COLO668 (cell line): ENCODE results near the gene NOC4L.
"Not testable (repeated sequence)": the region's sequence is repeated elsewhere in the genome, so short reads cannot be mapped to it uniquely, and the experiment has no call there.

Experiments
- DNase-seq: peaks from one replicate; lab custom pipeline; 2025; ENCODE audit not compliant: unreplicated experiment; lab: John Stamatoyannopoulos, UW

NOC4L gene

DNA sequence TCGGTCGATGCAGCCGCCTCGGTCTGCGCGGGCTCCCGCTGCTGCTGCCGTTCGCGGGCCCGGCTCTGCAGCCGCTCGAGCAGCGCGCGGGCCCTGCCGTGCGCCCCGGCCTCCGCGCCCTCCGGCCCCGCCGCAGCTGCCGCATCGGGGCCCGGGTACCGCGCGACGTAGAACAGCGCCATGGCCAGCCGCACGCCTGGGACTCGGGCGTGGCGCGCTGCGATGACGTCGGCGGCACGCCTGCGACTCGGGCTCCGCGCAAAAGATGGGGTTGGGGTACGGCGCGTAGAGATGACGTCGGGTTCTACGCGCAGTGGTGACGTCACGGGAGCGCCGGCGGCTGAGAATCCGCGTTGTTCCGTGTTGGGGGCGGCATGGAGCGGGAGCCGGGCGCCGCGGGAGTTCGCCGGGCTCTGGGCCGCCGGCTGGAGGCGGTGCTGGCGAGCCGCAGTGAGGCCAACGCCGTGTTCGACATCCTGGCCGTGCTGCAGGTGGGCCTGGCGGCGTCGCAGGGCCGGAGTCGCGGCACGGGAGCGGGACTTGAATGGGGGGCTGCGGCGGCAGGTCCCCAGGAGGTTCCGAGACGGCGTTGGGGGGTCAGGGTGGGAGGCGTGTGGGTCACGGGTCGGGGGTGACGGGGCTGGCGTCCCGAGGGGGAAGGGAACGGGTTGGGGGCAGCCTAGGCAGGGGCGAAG is at the start of gene NOC4L, which contains the start of gene DDX51:
TSS of gene NOC4L (plus strand) at position 343 of the 695 bp plus-strand sequence. CDS start at position 375, 32 bp downstream.
TSS of gene DDX51 (minus strand) at position 205 of the 695 bp plus-strand sequence. CDS start at position 182, 23 bp downstream.
- DNase-seq: peak; percentile 90

DNA sequence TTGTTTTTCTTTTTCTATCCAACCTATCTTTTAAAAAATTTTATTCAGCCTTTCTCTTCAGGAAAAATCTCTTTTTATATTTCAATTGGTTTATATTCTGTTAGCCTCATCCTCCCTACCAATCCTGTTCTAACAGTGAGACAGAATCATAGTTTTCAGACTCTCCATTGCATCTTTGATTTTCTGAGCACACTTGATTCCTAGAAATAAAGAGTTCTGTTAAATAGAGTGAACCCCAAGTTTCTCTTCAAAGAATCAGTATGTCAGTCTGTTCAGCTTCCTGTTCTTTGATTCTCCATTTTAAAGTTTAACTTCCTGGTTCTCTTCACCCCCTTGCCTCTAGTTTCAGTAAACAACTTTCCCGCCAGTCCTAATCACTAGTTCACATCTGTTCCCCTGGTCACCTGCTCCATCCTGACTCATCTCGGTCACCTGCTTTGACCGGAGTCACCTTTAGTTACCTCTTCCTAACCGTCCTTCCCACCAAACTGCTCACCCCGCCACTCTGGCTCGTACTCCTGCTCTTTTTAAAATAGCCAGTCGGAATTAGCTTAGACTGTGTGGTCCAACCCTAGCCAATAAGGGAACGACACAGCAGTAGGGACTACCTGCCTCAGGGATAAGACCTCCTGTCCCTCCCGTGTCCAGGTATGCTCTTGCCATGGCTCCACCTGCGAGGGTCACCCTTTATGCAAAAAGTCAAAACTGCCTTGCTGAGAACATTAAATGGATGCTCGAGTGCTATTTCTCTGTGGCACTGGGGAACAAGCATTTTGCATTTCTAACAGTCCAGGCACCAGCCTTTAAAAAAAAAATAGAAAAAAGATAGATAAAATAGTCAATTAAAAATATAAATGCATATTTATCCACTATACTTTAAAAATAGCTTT is 48.5 kb upstream of the NOC4L start:
- peak; percentile 5 for DNase-seq

DNA sequence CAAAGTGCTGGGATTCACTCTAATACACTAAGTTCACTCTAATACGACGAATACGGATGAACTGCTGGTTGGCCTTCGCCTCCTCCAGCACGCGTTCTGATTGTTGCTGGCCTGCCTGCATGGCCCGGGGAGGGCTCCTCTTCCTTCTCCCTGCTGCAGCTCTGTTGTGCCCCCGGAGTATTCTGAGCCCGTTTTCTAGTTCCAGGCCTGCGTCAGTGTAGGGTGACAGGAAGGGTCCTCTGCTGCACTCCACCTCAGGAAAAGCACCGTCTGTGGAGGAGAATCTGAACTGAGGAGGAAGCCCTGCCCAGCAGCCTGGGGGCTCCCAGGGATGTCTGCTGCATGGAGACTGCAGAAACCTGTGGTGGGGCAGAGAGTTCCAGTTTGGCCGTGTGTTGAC is 44.5 kb upstream of the NOC4L start:
- DNase-seq: no peak

DNA sequence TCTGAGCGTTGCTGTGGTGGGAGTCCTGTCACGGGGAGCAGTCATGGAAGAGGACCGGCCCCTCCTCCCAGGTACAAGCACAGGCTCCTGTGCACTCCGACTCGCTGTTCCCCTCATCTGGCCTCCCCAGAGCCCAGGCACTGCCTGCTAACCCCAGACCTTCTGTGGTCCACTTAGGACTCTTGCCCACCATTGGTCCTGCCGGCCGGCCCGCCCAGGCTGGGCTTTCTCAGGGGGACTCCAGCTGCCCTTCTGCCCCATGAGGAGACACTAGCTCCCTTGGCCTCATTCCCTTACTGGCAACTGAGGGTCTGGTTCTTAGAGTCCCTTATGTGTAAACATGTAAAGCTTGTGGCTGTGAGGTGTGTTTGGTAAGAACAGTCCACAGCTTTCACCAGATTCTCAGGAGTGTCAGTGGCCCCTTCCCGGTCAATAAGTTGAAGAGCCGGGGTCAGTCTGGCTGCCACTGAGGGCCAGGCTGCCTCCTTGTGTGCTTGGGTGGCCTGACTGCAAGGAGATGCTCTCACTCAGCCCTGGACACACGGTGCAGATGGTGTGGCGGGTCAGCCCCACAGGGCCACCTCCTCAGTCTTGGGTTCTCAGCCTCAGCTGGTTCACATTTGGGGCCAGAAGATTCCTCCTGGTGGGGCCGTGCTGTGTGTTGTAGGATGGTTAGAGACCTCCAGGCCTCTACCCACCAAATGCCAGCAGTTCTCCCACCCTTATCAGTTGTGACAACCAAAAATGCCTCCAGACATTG is 43.8 kb upstream of the NOC4L start:
- no peak for DNase-seq

DNA sequence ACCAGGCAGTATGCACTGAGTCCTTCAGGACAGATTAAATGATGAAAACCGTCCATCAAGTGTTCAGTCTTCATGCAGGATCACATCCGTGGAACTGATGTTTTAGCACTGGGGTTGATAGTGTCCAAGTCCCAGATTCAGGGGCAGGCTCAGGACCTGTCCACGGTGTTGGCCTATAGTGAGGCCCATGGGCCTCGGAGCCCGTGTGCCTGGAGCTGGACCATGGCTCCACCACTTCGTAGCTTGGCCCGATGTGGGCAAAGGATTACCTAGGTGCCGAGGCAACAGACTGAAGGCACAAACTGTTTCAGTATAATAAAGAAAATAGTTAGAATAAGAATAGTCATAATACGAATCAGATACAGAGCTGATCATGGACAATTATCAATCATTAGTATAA is 42.0 kb upstream of the NOC4L start:
- no peak for DNase-seq

DNA sequence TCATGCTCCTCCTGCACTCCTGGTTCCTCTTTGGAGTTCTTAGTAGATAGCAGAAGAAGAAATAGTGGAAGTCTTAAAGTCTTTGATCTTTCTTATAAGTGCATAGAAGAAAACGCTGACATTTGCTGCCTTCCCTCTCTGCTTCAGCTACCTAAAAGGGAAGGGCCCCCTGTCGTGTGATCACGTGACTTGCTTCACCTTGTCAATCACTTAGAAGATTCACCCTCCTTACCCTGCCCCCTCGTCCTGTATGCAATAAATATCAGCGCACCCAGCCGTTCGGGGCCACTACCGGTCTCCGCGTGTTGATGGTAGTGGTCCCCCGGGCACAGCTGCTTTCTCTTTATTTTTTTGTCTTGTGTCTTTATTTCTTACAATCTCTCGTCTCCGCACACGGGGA is 41.2 kb upstream of the NOC4L start:
- not testable (repeated sequence) for DNase-seq

DNA sequence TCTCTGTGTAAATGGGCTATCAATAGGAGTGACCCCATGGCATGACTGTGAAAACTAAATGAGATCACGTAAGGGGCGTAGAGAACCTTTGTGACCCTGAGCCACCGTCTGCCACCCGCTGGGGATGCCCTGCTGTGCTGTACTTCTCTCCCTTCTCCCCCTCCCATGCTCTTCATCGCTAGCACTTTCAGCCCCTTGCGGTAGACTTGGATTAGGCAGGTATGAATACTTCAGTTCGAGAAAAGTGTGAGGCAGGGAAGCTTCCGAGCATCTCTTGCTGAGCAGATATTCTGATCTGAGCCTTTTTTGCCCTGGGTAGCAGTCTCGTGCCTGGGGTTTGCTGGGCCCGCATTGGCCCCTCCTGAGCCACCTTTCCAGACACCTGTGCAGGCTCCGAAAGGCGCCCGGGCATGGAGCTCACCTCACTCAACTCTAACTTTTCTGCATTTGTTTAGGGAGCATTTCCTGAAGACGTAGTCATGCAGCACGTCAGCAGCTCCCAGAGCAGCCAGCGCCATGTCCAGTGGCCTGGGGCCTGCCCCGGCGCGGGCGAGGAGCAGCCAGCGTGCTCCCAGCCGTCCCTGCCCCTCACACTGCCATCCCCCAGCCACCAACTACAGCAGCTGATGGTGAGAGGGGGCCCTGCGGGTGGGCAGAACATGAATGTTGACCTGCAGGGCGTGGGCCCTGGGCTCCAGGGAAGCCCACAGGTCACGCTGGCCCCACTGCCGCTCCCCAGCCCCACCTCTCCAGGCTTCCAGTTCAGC is 40.5 kb upstream of the NOC4L start:
- no peak for DNase-seq

DNA sequence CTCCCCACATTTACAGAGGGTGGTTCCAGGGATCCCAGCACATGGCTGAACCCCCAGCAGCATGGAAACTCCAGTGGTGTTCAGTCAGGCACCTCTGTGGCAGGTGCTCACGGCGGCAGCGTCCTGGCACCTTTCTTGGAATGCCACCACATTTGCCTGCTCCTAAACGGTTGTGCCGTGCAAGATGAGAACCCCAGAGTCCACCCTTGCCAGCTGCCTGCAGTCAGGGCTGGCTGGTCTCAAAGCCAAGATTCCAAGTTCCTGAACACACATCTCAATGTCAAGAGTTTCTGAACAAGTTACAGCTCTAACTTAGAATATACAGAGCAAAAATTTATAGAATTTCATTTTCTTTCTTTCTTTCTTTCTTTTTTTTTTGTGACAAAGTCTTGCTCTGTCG is 38.8 kb upstream of the NOC4L start:
- DNase-seq: no peak

DNA sequence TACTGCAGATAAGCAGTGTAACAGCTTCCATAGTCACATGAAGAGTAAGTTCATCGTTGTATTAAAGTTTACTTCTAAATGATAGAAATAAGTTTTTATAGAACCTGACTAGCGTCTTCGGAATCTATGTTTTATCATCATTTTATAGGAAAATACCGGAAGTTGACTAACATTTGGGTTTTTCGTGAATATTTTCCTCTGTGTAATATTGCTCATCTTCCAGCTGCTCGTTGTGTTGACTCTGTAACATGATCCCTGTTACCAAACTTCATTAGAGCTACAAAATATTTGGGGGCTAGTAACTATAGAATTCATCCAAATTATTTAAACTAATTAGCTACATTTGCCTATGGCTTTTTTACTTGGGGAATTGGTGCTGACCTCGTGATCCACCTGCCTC is 37.3 kb upstream of the NOC4L start:
- no peak for DNase-seq

DNA sequence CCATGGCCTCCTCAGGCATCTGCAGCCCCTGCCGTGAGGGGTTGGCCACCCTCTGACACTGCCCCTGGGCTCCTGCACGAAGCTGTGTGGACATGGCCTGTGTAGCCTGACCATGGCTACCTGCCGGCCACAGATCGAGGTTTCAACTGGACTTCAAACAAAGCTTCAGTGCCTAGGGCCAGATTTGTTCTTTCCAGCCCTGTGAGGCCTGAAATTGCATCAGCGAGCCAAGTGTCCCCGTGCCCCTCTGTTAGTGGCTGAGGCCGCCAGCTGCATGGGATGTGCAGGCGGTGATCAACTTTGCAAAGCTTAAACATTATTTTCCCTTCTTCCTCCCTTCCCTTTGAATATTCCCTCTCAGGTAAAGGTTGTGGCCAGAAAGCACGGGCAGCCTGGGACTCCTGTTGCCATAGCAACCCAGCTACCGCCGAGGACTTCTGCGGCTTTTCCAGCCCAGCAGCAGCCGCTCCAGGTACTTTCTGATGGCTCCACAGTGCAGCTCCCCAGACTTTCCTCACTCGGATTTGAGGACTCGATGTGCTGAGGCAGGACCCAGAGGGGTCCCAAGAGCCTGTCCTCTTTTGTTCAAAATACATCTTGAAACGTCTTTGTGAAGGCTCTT is 35.9 kb upstream of the NOC4L start:
- DNase-seq: no peak

DNA sequence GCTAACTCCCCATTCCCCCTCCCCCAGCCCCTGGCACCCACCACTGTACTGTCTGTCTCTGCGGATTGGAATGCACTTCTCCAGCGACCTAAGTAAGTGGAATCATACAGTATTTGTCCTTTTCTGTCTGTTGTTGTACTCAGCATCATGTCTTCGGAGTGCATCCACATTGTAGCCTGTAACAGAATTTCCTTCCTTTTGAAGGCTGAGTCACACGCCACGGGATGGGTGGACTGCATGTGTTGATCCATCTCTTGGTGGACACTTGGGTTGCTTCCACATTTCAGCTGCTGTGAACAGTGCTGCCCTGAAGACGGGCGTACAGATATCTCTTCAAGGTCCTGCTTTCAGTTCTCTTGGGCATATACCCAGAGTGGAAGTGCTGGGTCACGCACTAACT is 34.5 kb upstream of the NOC4L start:
- no peak for DNase-seq

DNA sequence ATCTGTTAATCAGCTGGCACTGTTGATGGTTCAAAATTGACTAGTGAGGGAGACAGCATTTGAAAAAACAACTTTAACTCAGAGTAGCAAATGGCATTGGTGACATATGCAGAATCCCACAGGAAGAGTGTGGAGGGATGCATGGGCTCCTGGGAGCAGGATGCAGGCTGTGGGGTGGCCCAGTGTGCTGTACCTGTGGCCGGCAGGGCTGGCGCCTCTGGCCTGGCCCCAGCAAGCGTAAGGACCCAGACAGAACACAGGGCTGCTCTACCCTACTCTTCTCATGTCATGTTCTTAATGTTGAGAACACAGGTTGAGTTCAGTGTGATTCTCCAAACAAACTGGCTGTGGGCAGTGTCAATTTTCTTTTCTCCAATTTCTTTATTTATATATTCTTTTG is 33.6 kb upstream of the NOC4L start:
- no peak for DNase-seq

DNA sequence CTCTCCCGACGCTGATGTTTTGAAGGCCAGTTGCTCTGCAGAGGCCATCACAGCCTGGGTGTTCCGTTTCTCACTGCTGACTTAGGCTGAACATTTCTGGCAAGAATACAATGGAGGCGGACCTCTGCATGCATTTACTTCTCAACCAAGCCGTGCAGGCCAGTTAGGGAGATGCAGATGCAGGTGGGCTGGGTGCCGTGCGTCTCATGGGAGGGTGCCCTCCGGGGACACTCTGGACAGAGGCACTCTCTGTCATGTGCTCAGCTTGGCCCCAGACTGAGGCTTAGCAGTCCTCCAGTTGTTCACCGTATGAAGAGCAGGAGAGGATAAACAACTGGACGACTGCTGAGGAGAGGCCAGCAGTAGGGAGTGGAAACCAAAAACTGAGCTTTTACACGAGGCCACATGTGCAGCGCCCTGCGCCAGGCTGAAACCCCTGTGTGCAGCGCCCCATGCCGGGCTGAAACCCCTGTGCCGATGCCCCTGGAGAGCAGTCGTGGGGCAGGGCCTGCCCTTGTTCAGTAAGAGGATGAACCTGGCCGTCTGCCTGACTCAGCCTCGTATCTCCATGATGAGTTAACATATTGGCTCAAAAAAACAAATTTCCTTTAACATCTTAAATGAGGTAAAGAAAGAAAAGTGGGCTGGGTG is 32.5 kb upstream of the NOC4L start:
- no peak for DNase-seq

DNA sequence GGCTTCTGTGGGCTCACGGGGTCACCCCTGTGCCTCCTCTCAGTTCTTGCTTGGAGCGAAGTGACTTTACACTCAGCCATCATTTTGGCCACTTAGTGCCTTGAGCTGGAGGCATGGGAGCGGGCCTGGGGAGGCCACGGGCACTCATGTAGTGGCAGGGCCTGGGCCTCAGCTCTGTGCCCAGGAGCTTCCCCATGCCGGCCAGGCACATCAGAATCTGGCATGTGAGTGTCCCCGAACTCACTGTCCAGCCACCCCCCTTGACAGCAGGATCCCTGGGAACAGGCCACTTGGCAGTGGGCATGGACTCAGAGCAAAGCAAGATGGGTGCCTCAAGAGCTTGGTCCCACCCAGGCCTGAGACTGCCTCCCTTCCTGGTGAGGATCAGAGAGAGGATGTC is 29.6 kb upstream of the NOC4L start:
- DNase-seq: no peak

DNA sequence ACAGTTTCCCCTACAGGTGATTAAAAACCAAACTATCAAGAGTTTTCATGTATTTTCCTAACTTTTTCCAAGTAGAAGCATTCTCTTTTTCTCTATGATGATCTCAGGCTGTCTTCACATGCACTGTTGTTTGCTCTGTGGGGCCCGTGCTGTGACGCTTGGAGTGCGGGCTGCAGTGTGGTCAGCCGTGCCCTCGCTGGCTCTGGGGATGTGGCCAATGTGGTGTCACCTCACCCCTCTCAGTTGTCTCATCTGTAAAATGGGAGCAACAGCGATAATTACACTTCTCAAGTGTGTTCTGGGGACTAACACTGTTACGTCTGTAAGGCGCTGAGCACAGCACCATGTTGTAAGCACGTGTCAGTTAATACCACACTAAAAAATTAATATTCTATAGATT is 28.8 kb upstream of the NOC4L start:
- DNase-seq: no peak

DNA sequence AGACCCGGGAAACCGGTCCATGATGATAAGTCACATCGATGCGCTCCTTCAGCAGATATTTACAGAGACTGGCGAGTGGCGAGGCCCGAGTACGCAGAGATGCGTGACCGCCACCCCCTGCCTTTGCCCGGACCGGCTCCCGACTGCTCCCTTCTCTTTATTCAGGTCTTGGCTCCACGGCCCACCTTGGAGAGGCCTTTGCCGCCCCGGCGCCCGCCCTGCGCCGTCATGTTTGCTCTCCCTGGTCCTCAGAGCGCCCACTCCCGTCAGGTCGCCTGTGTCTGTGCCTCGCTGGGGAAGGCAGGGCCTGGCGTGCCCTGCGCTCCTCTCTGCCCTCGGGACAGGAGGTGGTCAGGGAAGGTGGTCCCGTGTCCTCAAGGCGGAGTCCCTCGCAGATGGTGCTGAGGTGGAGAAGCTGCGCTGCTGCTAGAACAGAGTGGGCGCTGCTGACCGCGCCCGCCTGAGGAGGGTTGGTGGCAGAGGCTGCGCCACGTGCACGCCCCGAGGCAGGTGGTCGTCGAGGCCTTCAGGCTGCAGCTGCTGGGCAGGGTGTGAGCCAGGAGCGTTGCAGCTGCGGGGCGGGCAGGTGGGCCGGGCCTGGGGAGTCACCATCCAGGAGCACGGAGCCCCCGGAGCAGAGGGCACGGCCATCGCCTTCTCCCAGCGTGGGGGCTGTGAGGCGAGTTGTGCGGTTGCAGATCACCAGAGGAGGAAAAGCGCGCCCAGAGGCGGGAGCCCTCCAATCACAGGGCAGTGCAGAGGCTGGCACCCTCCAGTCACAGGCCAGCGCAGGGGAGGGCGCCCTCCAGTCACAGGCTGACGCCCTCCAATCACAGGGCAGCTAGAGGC is 27.3 kb upstream of the NOC4L start:
- DNase-seq: no peak

DNA sequence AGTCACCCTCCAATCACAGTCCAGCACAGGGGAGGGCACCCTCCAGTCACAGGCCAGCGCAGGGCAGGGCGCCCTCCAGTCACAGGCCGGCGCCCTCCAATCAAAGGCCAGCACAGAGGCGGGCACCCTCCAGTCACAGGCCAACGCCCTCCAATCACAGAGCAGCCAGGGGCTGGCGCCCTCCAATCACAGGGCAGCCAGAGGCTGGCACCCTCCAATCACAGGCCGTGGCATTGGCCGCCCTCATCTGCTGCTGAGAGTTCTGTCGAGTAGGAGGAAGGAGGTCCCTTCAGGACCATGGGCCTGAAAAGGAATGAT is 26.7 kb upstream of the NOC4L start:
- DNase-seq: no peak

DNA sequence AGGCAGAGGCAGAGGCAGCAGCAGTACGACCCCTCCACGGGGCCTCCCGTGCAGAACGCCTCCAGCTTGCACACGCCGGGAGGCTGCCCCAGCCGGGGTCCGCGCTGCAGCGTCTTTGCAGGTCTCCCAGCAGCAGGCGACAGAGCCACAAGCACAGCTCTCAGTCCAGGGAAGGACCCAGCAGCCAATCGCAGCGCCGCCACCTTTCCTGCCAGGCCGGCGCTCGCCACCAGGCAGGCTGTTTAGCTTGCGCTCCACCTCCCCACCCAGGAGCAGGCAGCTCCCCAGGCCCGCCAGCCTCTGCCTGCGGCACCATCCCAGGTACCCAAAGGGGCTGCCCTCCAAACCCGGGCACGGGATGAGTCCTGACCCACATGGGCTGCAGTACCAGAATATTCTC is 25.4 kb upstream of the NOC4L start:
- DNase-seq: no peak

DNA sequence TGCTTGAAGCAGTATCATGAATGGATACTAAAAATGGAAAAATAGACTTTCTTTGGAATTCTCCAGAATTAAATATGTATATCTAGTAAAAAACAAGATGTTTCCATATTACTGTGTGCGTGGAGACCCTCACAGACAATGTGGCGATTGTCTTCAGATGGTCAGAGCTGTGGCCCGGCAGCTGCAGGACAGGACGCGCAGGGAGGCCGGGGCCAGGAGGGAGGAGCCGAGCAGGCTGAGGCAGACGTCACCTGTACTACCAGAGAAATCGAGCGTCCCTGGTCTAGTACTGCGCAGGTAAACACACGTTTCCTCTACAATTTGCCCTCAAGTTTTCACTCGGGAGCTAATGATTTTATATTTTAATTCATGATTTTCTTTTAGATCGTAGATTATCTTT is 23.0 kb upstream of the NOC4L start:
- DNase-seq: no peak
